HUES6 (cell line): ENCODE measurements around the gene EIF4E2.
"Not testable (repeated sequence)": the region's sequence is repeated elsewhere in the genome, so short reads cannot be mapped to it uniquely, and the experiment has no call there.

Experiments
- H3K27ac ChIP-seq: 2 replicates; pipeline ENCODE4 v1.7.0; 2013; ENCODE audit warnings: low read depth, mild to moderate bottlenecking, low read length, inconsistent platforms
- H3K27me3 ChIP-seq: 2 replicates; pipeline ENCODE4 v1.6.1; 2013; ENCODE audit warnings: low read length; ENCODE audit not compliant: control insufficient read depth, insufficient read depth
- H3K36me3 ChIP-seq: 2 replicates; pipeline ENCODE4 v1.6.1; 2013; ENCODE audit warnings: low read length; ENCODE audit not compliant: control insufficient read depth, insufficient read depth
- H3K4me1 ChIP-seq: 2 replicates; pipeline ENCODE4 v1.6.1; 2013; ENCODE audit warnings: low read length; ENCODE audit not compliant: control insufficient read depth, insufficient read depth
- H3K4me3 ChIP-seq: 2 replicates; pipeline ENCODE4 v1.5.1; 2013; ENCODE audit warnings: low read depth, low read length
- H3K9ac ChIP-seq: one replicate; pipeline ENCODE4 v1.6.1; 2013; ENCODE audit warnings: mild to moderate bottlenecking, low read length
- H3K9me3 ChIP-seq: 2 replicates; pipeline ENCODE4 v1.6.1; 2013; ENCODE audit warnings: low read depth, low read length; ENCODE audit not compliant: control insufficient read depth, insufficient read depth

EIF4E2 gene

DNA sequence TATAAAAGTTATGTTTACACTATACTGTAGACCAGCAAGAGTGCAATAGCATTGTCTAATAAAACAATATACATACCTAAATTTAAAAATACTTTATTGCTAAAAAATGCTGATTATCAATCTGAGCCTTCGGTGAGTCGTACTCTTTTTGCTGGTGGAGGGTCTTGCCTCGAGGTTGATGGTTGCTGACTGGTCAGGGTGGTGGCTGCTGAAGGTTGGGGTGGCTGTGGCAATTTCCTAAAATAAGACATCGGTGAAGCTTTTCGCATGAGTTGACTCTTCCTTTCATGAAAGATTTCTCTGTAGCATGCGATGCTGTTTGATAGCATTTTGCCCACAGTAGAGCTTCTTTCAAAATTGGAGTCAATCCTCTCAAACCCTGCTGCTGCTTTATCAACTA lies 2.5 kb upstream of the EIF4E2 start:
- Histone ChIP-seq H3K9me3 (peaks cover 8% of the 10 kb centered on the region; the same call in 1 of the 2 replicates), H3K4me3 (no peak overlapping the region), H3K36me3 (peaks cover 21% of the 10 kb centered on the region), H3K9ac (no peak overlapping the region), H3K27ac (no peak overlapping the region), H3K4me1 (peaks cover 4% of the 10 kb centered on the region), H3K27me3 (no peaks in the 10 kb centered on the region)

DNA sequence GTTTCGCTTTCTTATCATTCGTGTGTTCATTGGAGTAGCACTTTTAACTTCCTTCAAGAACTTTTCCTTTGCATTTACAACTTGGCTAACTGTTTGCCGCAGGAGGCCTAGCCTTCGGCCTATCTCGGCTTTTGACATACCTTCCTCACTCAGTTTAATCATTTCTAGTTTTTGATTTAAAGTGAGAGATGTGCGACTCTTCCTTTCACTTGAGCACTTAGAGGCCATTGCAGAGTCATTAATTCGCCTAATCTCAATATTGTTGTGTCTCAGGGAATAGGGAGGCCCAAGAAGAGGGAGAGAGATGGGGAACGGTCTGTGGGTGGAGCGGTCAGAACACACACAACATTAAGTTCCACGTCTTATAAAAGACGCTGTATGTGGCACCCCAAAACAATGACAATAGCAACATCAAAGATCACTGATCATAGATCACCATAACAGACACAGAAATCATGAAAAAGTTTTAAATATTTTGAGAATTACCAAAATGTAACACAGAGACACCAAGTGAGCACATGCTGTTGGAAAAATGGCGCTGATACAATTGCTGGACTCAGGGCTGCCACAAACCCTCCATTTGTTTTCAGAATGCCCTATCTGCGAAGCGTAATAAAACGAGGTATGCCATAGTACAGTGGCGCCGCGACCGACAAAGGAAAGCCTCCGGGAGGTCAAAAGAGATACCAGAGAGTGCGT lies 685 bp upstream of the EIF4E2 start:
- Histone ChIP-seq H3K36me3 (peaks cover 27% of the 10 kb centered on the region), H3K27me3 (no peaks in the 10 kb centered on the region), H3K27ac (peak overlapping the region; percentile 93), H3K9ac (peak overlapping the region; percentile 93), H3K9me3 (peaks cover 8% of the 10 kb centered on the region; the same call in 1 of the 2 replicates), H3K4me3 (peak overlapping the region; percentile 81), H3K4me1 (peaks cover 4% of the 10 kb centered on the region)

DNA sequence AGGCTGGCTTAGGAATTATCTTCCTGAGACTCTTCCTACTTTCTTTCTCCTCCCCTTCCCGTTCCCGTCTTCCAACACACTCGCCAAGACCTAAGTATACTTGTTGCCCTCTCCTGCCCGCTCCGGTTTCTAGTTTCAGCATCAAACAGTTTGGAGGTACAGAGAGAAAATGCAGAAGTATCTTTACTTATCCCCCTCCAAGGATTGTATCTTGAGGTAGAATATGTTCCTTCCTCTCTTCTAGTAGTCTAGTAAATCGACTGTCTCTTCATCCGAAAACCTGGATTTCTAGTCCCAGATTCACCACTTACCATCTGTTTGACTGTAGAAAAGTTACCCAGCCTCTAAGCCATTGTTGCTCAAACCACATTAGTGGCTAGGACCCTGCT lies 755 bp downstream of the EIF4E2 start:
- H3K4me3 ChIP-seq, result peak overlapping the region; percentile 81
- H3K4me1 ChIP-seq, result peaks cover 4% of the 10 kb centered on the region
- peaks cover 33% of the 10 kb centered on the region for H3K36me3 ChIP-seq
- peak overlapping the region; percentile 93 for H3K9ac ChIP-seq
- no peak overlapping the region for H3K27ac ChIP-seq
- H3K9me3 ChIP-seq, result peaks cover 8% of the 10 kb centered on the region; the same call in 1 of the 2 replicates
- H3K27me3 ChIP-seq, result no peaks in the 10 kb centered on the region

DNA sequence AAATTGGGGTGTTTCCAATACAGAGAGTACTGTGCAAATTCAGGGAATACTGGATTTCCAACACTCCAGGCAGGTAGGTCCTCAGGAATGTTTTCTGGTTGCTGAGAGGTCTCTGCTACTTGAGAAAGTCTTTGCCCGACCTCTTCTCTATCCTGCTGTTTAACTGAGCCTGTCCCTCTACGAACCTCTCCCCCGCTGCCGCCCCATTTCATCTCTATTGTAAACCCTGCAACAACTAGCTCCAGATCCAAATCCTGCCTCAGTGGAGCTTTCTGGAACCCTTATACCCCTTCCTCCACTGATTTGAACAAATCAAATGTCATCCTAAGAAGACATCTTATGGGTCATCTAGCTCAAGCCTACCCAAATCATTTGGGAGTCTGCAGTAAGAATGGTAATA lies 1.3 kb downstream of the EIF4E2 start:
- peaks cover 4% of the 10 kb centered on the region for H3K4me1 ChIP-seq
- H3K9me3 ChIP-seq, result peaks cover 8% of the 10 kb centered on the region; the same call in 1 of the 2 replicates
- H3K36me3 ChIP-seq, result peaks cover 35% of the 10 kb centered on the region
- H3K9ac ChIP-seq, result peak overlapping the region; percentile 93
- no peak overlapping the region for H3K27ac ChIP-seq
- H3K4me3 ChIP-seq, result peak overlapping the region; percentile 81
- H3K27me3 ChIP-seq, result no peaks in the 10 kb centered on the region

DNA sequence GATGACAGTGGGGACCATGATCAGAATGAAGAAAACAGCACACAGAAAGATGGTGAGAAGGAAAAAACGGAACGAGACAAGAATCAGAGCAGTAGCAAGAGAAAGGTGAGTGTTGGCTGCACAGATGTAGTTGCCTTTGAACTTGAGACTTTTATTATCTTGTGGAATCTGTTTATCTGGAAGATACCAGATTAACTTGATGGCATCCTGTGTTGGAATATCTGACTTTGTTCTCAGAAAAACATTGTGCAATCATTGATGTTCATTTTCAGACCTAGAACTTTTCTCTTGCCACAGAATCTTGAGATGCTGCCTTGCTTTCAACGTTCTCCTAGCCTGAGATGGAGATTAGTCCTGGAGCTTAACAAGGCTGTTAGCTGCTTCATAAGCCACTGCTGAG lies 5.9 kb downstream of the EIF4E2 start:
- no peak overlapping the region for H3K9ac ChIP-seq
- peaks cover 62% of the 10 kb centered on the region for H3K36me3 ChIP-seq
- no peaks in the 10 kb centered on the region for H3K27me3 ChIP-seq
- H3K9me3 ChIP-seq, result no peaks in the 10 kb centered on the region
- H3K4me3 ChIP-seq, result no peak overlapping the region
- peaks cover 3% of the 10 kb centered on the region for H3K4me1 ChIP-seq
- H3K27ac ChIP-seq, result no peak overlapping the region

DNA sequence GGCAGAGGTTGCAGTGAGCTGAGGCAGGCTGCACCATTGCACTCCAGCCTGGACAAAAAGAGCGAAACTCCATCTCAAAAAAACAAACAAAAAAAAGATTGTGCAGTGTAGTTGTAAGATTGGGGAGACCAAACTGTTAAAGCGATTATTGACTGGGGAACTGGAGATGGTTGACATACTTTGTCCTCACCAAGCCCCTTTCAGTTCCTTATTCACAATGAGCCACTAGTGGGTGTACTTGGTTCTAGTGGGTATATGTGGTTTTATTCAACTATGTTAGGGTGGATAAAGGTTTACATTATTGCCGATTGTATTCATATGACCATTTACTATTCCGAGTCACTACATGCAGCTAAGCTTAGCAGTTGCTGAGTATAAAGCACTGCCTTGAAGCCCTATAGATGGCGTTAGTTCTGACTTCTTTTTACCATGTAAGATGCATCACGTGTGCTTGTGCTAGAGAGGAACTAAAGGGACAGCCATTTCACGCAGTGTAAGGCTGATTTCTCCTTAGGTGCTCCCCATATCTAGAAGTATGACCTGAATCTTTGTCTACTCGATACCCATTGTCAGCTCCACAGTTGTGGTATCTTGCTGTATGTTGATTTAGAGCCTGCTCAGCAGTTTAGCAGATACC lies 12.1 kb downstream of the EIF4E2 start:
- Histone ChIP-seq H3K9ac (no peak overlapping the region), H3K27ac (no peak overlapping the region), H3K36me3 (peaks cover 76% of the 10 kb centered on the region), H3K9me3 (no peaks in the 10 kb centered on the region), H3K4me3 (no peak overlapping the region), H3K4me1 (no peaks in the 10 kb centered on the region), H3K27me3 (no peaks in the 10 kb centered on the region)

DNA sequence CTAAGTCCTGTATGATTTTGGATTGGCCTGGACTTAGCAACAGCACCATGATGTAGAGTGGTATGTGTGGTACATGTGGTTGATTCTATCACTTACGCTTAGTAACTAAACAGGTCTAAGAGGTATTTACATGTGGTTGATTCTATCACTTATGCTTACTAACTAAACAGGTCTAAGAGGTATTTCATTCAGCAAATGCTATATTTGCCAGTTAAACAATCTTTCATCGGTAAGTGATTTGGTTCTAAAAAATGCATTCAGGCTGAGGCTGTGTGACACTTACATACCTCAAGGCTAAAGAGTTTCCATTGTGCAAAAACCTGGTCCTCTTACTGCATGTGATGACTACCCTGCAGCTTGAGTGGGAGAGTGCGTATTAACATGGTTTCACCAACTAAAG lies 13.1 kb downstream of the EIF4E2 start:
- Histone ChIP-seq H3K27me3 (no peaks in the 10 kb centered on the region), H3K36me3 (peaks cover 76% of the 10 kb centered on the region), H3K9ac (no peak overlapping the region), H3K9me3 (no peaks in the 10 kb centered on the region), H3K27ac (no peak overlapping the region), H3K4me3 (no peak overlapping the region), H3K4me1 (no peaks in the 10 kb centered on the region)

DNA sequence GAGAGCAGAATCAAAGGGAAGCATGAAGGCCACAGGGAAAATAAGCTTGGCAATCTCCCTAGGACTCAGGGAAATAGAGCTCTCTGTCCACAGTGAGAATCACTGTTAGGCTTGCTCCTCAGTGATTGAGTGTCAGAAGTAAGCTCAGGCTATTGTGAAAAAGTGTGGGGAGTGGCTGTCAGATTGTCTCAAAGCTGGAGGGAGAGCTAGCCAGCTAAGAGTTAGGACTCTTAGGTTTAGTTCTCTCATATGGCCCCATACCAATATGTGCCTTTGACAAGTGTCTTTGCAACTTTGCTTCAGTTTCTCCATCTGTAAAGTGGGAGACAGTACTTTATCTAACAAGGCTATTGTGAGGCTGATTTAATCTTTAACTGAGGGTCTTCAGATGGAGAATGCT lies 17.2 kb downstream of the EIF4E2 start:
- Histone ChIP-seq H3K36me3 (peaks cover 91% of the 10 kb centered on the region), H3K27me3 (no peaks in the 10 kb centered on the region), H3K9ac (no peak overlapping the region), H3K9me3 (no peaks in the 10 kb centered on the region), H3K27ac (no peak overlapping the region), H3K4me1 (no peaks in the 10 kb centered on the region), H3K4me3 (no peak overlapping the region)

DNA sequence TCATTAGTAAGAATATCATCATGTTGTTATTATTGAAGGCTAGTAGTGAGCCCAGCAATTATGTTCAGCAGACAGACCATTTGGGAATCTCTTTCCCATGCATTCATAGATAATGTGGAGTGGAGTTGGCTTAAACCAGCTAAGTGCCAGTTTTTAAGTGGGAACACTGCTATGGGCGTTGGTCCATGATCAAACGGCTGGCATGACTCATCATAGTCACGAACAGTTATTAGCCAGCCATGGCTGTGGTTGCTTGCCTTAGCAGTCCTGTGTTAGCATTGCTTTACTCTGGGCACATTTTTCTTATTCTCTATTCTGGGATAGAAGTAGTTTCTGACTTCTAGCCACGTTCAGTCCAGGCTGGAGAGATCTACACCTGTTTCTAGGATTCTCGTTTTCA lies 17.7 kb downstream of the EIF4E2 start:
- Histone ChIP-seq H3K4me1 (no peaks in the 10 kb centered on the region), H3K27me3 (no peaks in the 10 kb centered on the region), H3K4me3 (no peak overlapping the region), H3K9me3 (no peaks in the 10 kb centered on the region), H3K36me3 (peaks cover 91% of the 10 kb centered on the region), H3K9ac (no peak overlapping the region), H3K27ac (no peak overlapping the region)

DNA sequence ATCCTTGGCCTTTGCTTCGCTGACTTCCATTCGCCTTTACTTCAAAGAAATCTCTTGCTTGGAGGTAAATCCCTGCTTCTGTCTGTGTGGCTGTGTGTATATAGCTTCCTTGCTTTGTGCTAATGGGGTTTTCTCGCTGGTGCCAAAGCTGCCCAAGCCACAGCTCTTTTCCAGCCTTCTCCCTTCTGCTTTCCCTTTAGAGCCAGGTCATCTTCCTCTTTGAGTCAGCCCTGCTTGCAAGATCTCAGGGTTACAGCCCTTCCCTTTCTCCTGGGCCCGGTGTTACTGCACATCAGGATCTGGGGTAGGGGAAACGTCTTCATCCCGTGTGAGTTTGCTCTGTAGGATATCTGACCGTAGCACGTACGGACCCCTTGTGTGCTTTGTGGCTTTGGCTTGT lies 19.1 kb downstream of the EIF4E2 start:
- Histone ChIP-seq H3K4me1 (no peaks in the 10 kb centered on the region), H3K36me3 (peaks cover 93% of the 10 kb centered on the region), H3K9me3 (no peaks in the 10 kb centered on the region), H3K4me3 (no peak overlapping the region), H3K27me3 (no peaks in the 10 kb centered on the region), H3K9ac (no peak overlapping the region), H3K27ac (no peak overlapping the region)

DNA sequence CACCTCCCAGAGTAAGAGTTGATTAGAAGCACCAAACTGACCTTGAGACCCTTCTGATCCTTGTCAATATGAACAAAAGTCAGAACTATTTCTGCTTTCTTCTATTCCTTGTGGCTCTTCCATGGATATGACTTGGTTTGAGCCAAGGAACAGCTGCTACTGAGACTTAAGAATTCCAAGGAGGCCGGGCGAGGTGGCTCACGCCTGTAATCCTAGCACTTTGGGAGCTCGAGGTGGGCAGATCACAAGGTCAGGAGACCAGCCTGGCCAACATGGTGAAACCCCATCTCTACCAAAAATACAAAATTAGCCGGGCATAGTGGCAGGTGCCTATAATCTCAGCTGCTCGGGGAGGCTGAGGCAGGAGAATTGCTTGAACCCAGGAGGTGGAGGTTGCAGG lies 20.0 kb downstream of the EIF4E2 start:
- not testable (repeated sequence) for H3K27ac ChIP-seq, H3K9ac ChIP-seq, H3K4me1 ChIP-seq, H3K27me3 ChIP-seq, H3K9me3 ChIP-seq, H3K4me3 ChIP-seq
- peaks cover 95% of the 10 kb centered on the region for H3K36me3 ChIP-seq
